Ectodermal cell (in vitro differentiated cells): ENCODE measurements around the gene DISC1.
"Not testable (repeated sequence)": the region's sequence is repeated elsewhere in the genome, so short reads cannot be mapped to it uniquely, and the experiment has no call there.

Experiments used
- H3K27ac ChIP-seq: 2 replicates; pipeline ENCODE4 v1.7.0; 2013; ENCODE audit warnings: mild to moderate bottlenecking, low read depth, low read length; ENCODE audit not compliant: insufficient read depth, poor library complexity, severe bottlenecking
- H3K27me3 ChIP-seq: 2 replicates; pipeline ENCODE4 v1.7.0; 2013; ENCODE audit warnings: mild to moderate bottlenecking, low read length; ENCODE audit not compliant: insufficient read depth, control insufficient read depth, poor library complexity, severe bottlenecking
- H3K36me3 ChIP-seq: one replicate; pipeline ENCODE4 v1.7.0; 2013; ENCODE audit warnings: low read length; ENCODE audit not compliant: control insufficient read depth, insufficient read depth
- H3K4me1 ChIP-seq: one replicate; pipeline ENCODE4 v1.7.0; 2013; ENCODE audit warnings: low read length; ENCODE audit not compliant: control insufficient read depth, insufficient read depth
- H3K4me3 ChIP-seq: 2 replicates; pipeline ENCODE4 v1.7.0; 2013; ENCODE audit warnings: low read depth, low read length, control low read depth; ENCODE audit not compliant: insufficient read depth
- H3K9me3 ChIP-seq: 2 replicates; pipeline ENCODE4 v1.7.0; 2013; ENCODE audit warnings: mild to moderate bottlenecking, low read length, moderate library complexity; ENCODE audit not compliant: control insufficient read depth
- WGBS, 2 experiments: methylation state at CpG; one replicate each; pipeline ENCODE4 v1.1.7; 2013; ENCODE audit warnings: missing lambda C conversion rate in 2 of 2; 5-methylcytosine and 5-hydroxymethylcytosine counted together

DISC1 gene

GRCh38 chr1:231890791-231891190 is 264.2 kb downstream of the DISC1 start:
- no peaks in the 10 kb centered on the region for H3K27me3 ChIP-seq
- no peaks in the 10 kb centered on the region for H3K9me3 ChIP-seq
- H3K4me1 ChIP-seq: no peaks in the 10 kb centered on the region
- H3K4me3 ChIP-seq: no peak overlapping the region
- 94 to 96% methylated on average over 4 of the region's 4 CpGs for WGBS, 2 experiments
- no peak overlapping the region for H3K27ac ChIP-seq
- no peaks in the 10 kb centered on the region for H3K36me3 ChIP-seq

GRCh38 chr1:231893400-231894102 is 267.0 kb downstream of the DISC1 start:
- no peak overlapping the region for H3K27ac ChIP-seq
- 97 to 99% methylated on average over 7 of the region's 7 CpGs for WGBS, 2 experiments
- no peaks in the 10 kb centered on the region for H3K36me3 ChIP-seq
- no peaks in the 10 kb centered on the region for H3K9me3 ChIP-seq
- no peak overlapping the region for H3K4me3 ChIP-seq
- no peaks in the 10 kb centered on the region for H3K4me1 ChIP-seq
- H3K27me3 ChIP-seq: no peaks in the 10 kb centered on the region

- H3K27ac ChIP-seq: no peak overlapping the region
- H3K9me3 ChIP-seq: no peaks in the 10 kb centered on the region
- no peaks in the 10 kb centered on the region for H3K27me3 ChIP-seq
- H3K4me1 ChIP-seq: peaks cover 16% of the 10 kb centered on the region
- H3K36me3 ChIP-seq: no peaks in the 10 kb centered on the region
- no peak overlapping the region for H3K4me3 ChIP-seq
- 94 to 98% methylated on average over 4 of the region's 4 CpGs for WGBS, 2 experiments
These were observed 270.2 kb downstream of the DISC1 start for GRCh38 chr1:231896806-231897205.

GRCh38 chr1:231899046-231899445 is 272.5 kb downstream of the DISC1 start:
- no peaks in the 10 kb centered on the region for H3K36me3 ChIP-seq
- no peaks in the 10 kb centered on the region for H3K9me3 ChIP-seq
- no peak overlapping the region for H3K4me3 ChIP-seq
- no peak overlapping the region for H3K27ac ChIP-seq
- WGBS, 2 experiments: 93 to 98% methylated on average over 2 of the region's 2 CpGs
- no peaks in the 10 kb centered on the region for H3K27me3 ChIP-seq
- H3K4me1 ChIP-seq: peaks cover 16% of the 10 kb centered on the region

- WGBS, 2 experiments: 55 to 60% methylated on average over 9 of the region's 9 CpGs
- no peaks in the 10 kb centered on the region for H3K27me3 ChIP-seq
- H3K9me3 ChIP-seq: no peaks in the 10 kb centered on the region
- no peaks in the 10 kb centered on the region for H3K36me3 ChIP-seq
- peak overlapping the region; percentile 52 for H3K27ac ChIP-seq
- H3K4me3 ChIP-seq: no peak overlapping the region
- peaks cover 16% of the 10 kb centered on the region for H3K4me1 ChIP-seq
These were observed 273.3 kb downstream of the DISC1 start for GRCh38 chr1:231899713-231900435.

GRCh38 chr1:231903586-231904081 is 277.0 kb downstream of the DISC1 start:
- no peak overlapping the region for H3K4me3 ChIP-seq
- H3K4me1 ChIP-seq: peaks cover 16% of the 10 kb centered on the region
- no peaks in the 10 kb centered on the region for H3K36me3 ChIP-seq
- H3K27me3 ChIP-seq: no peaks in the 10 kb centered on the region
- no peak overlapping the region for H3K27ac ChIP-seq
- WGBS, 2 experiments: 93 to 99% methylated on average over 4 of the region's 4 CpGs
- H3K9me3 ChIP-seq: no peaks in the 10 kb centered on the region

GRCh38 chr1:231907310-231907709 is 280.7 kb downstream of the DISC1 start:
- H3K36me3 ChIP-seq, H3K4me3 ChIP-seq, H3K4me1 ChIP-seq, H3K27me3 ChIP-seq, H3K9me3 ChIP-seq, H3K27ac ChIP-seq: not testable (repeated sequence)
- WGBS, 2 experiments: 86 to 100% methylated on average over 1 of the region's 2 CpGs

- 95 to 96% methylated on average over 7 of the region's 7 CpGs for whole genome bisulfite sequencing, 2 experiments
These were observed 286.9 kb downstream of the DISC1 start for GRCh38 chr1:231913493-231913892.

GRCh38 chr1:231918239-231919015 is 291.8 kb downstream of the DISC1 start:
- no peak overlapping the region for H3K27ac ChIP-seq
- no peaks in the 10 kb centered on the region for H3K9me3 ChIP-seq
- H3K27me3 ChIP-seq: no peaks in the 10 kb centered on the region
- H3K4me1 ChIP-seq: peaks cover 19% of the 10 kb centered on the region
- WGBS, 2 experiments: 69 to 76% methylated on average over 5 to 6 of the region's 6 CpGs
- no peaks in the 10 kb centered on the region for H3K36me3 ChIP-seq
- H3K4me3 ChIP-seq: no peak overlapping the region

More at GRCh38 chr1:231913493-231913892, 286.9 kb downstream of the DISC1 start:
- Histone ChIP-seq H3K4me1 (no peaks in the 10 kb centered on the region), H3K27me3 (no peaks in the 10 kb centered on the region), H3K9me3 (no peaks in the 10 kb centered on the region), H3K4me3 (no peak overlapping the region), H3K27ac (no peak overlapping the region), H3K36me3 (no peaks in the 10 kb centered on the region)
